Measurements from ENCODE around the gene TXNDC9. TPM values are rescaled to one million over a fixed set of nuclear protein-coding genes. Genes with fewer than 3 reads are reported as not detected.
A peak's percentile ranks its signal among the peaks of the same experiment; 100 is the strongest.
"Not testable (repeated sequence)": the region's sequence is repeated elsewhere in the genome, so short reads cannot be mapped to it uniquely, and the experiment has no call there.

TXNDC9 gene
- 89.8 TPM for total RNA-seq (ENCODE audit: insufficient read depth, low replicate concordance)

DNA sequence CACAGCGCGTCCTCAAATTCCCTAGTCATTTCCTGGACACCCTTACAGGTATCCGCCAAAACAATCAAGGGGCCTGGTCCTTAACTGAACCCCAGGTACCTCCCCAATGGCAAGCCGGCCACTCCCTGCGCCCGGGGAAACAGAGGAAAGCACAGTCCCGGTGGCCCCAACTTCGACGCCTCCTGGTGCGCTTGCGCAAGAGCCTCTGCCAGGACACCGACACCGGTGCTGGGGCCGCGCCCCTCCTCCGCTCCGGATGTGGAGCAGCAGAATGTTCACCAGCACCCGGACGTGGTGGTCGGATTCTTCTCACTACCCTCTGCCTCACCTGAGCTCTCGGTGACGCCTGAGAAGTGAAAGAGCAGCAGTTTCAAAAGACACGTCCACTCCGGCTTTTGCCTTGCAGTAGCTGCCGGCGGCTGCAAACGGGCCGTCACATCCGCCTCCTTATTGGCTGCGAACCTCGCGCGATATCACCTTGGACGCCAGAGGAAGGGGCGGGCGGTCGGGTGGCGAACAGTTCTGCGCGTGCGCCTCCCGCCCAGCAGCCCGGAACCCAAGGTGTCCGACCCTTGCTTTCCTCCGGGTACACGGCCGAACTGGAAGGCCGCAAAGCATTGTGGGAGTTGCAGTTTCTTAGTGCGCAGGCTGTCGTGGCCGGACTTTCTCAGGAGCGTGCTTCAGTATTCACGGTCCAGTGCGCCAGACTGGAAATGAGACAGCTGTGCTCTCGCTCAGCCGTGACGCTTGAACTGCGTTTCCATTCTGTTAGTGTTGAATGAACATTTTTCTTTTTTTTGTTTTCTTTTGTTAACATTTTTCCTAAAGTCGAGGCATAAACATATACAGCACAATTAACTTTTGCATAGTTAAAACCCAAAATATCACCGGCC is at the start of gene TXNDC9:
TSS of gene TXNDC9 (minus strand) at position 423 of the 893 bp plus-strand sequence. CDS start 3,123 bp downstream, outside the sequence.
- peak; percentile 100 for DNase-seq (ENCODE audit: low spot score)

DNA sequence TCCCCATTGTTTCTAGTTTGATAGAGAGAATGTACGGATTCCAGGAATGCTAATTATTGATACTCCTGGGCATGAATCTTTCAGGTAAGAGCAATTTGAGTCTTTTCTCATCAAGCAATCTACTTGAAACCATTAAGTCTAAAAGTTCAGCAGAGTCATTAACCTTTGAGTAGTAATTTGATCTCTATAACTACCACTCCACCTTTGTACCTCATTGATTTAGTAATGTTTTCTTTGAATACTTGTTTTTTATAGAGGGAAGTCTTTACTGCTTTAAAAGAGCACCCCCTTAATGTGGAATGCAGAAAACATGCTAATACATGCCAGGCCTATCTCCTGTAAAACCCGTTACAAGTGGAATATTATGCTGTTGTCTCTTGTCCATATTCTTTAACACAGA is 46.0 kb upstream of the TXNDC9 start:
- no peak for DNase-seq (ENCODE audit: low spot score)

DNA sequence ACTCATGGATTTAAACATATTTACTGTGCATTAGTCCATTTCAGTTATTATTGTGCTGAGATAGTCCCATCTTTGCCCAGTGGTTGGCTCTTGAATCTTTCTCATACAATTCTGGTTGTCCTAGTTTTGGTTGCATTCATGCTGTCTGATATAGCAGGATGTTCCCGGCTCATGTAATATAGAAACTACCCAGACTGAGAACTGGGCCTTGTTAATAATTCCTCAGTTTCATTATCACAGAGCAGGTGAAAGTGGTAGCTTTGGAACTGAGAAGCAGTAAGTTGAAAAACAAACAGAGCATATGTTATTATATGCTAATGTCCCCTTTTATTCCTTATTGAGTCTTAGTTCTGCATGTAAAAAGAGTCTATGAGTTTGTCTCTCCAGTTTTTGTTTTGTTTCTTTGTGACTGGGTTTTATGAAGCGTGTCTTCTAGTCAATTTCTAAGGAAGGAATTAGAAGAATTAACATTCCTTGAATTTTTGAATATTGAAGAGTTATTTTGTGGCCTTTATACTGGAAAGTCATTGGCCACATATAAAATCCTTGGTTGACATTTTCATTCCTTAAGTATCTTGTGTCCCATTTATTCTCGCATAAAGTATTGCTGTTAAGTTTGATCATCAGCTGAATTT is 44.4 kb upstream of the TXNDC9 start:
- no peak for DNase-seq (ENCODE audit: low spot score)

GRCh38 chr2:99377879-99378278 is 41.7 kb upstream of the TXNDC9 start:
- DNase-seq (ENCODE audit: low spot score): no peak

DNA sequence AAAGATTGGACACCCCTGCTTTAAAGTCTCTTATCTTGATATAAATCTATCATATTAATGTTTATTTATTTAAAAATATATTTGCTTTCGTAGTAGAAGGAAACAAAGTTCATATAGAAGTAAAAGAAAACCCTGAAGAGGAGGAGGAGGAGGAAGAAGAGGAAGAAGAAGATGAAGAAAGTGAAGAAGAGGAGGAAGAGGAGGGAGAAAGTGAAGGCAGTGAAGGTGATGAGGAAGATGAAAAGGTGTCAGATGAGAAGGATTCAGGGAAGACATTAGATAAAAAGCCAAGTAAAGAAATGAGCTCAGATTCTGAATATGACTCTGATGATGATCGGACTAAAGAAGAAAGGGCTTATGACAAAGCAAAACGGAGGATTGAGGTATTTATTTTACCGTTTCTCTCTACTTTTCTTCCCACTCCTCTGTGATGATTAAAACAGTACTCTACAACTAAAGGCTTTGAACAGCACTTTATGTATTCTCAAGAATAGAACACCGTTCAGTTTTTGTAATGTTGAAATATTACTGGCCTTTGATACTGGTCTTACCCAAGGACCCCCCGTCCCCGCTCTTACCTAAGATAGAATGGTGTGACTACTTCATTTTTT is 40.2 kb upstream of the TXNDC9 start:
- DNase-seq (ENCODE audit: low spot score): no peak

- DNase-seq (ENCODE audit: low spot score): no peak
Observed at GRCh38 chr2:99374747-99375146, 38.6 kb upstream of the TXNDC9 start.

DNA sequence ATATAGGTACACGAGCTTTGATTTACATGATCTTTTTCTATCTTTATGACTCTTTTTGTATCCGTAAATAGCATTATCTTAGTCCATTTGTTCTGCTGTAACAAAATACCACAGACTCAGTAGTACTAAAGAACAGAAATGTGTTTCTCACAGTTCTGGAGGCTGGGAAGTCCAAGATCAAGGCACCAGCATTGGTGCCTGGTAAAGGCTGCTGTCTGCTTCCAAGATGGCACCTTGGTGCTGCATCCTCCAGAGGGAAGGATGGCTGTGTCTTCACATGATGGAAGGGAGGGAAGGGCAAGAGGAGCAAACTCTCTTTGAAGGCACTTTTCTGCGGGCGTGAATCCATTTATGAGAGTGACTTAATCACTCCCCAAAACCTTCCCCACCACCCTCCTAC is 37.0 kb upstream of the TXNDC9 start:
- DNase-seq (ENCODE audit: low spot score): no peak

DNA sequence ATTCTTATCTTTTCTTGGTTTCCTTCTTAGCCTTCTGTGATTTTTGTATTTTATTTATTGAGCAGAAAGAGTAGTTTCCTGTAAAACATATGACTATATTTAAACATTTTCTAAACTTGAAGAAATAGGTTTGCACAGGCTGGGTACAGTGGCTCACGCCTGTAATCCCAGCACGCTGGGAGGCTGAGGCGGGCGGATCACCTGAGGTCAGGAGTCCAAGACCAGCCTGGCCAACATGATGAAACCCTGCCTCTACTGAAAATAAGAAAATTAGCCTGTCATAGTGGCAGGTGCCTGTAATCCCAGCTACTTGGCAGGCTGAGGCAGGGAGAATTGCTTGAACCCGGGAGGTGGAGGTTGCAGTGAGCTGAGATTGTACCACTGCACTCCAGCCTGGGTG is 32.7 kb upstream of the TXNDC9 start:
- not testable (repeated sequence) for DNase-seq (ENCODE audit: low spot score)

DNA sequence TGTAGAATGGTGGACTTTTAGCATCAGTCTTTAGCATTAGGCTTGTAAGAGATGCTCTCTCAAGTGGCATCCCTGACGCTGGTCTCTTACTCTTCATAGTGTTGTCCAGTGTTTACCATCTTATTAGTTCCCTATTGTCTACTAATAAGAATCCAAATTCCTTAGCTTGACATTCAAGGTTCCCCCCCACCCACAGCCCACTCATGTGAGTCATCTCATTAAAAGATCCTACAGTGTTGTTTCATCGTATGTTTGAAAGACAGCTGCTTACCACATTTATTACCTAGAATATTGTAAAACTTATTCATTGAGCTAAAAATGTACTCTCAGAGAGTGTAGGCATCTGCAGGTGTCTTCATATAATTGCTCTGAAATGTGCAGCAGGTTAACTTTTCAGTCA is 29.5 kb upstream of the TXNDC9 start:
- DNase-seq (ENCODE audit: low spot score): no peak

DNA sequence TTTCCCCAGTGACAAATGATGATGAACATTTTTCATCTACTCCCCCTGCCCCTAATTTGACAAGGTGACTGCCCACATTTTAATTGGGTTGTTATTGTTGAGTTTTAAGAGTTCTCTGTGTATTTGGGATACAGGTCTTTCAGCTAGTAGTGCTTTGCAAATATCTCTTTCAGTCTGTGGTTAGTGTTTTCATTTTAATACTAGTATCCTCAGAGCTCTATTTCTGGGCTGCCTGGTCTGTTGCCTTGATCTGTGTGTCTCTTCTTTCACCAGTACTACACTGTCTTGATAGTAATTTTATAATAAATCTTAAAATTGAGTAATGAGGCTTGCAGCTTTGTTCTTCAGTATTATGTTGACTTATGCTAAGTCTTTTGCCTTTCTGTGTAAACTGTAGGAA is 20.7 kb upstream of the TXNDC9 start:
- DNase-seq (ENCODE audit: low spot score): no peak

DNA sequence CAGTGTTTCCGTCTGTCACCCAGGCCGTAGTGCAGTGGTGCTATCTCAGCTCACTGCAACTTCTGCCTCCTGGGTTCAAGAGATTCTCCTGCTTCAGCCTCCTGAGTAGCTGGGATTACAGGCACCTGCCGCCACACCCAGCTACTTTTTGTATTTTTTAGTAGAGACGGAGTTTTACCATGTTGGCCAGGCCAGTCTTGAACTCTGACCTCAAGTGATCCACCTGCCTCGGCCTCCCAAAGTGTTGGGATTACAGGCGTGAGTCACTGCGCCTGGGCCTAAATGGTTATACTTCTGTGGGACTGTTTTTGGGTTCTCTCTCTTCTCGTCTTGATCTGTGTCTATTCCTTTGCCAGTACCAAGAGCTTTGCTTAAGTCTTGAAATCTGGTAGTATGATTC is 18.7 kb upstream of the TXNDC9 start:
- DNase-seq (ENCODE audit: low spot score): not testable (repeated sequence)

GRCh38 chr2:99354070-99354469 is 17.9 kb upstream of the TXNDC9 start:
- DNase-seq (ENCODE audit: low spot score): no peak

- no peak for DNase-seq (ENCODE audit: low spot score)
Observed at GRCh38 chr2:99350194-99350593, 14.1 kb upstream of the TXNDC9 start.

- no peak for DNase-seq (ENCODE audit: low spot score)
Observed at GRCh38 chr2:99348173-99348572, 12.0 kb upstream of the TXNDC9 start.

GRCh38 chr2:99346218-99346617 is 10.1 kb upstream of the TXNDC9 start:
- no peak for DNase-seq (ENCODE audit: low spot score)

DNA sequence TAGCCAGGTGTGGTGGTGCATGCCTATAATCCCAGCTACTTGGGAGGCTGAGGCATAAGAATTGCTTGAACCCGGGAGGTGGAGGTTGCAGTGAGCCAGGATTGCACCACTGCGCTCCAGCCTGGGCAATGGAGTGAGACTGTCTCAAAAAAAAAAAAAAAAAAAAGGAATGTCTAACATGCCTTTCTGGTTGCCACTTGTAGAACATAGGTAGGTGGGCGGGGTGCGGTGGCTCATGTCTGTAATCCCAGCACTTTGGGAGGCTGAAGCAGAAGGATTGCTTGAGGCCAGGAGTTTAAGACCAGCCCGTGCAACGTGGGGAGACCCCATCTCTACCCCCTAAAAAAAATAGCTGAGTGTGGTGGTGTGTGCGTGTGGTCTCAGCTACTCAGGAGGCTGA is 9.3 kb upstream of the TXNDC9 start:
- not testable (repeated sequence) for DNase-seq (ENCODE audit: low spot score)

DNA sequence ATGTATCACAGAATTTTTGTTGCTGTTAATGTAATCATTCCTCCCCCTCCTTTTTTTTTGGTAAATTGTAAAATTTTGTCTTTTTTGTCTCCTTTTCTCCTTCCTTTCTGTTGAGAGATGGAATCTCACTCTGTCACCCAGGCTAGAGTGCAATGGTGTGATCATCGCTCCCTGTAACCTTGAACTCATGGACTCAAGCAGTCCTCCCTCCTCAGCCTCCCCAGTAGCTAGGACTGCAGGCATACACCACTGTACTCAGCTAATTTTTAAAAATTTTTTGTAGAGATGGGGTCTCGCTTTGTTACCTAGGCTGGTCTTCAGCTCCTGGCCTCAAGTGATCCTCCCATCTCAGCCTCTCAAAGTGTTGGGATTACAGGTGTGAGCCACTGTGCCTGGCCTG is 6.4 kb upstream of the TXNDC9 start:
- DNase-seq (ENCODE audit: low spot score): no peak

GRCh38 chr2:99340669-99341236 is 4.6 kb upstream of the TXNDC9 start:
- no peak for DNase-seq (ENCODE audit: low spot score)

- peak; percentile 7 for DNase-seq (ENCODE audit: low spot score)
Observed at GRCh38 chr2:99338029-99338585, 2.0 kb upstream of the TXNDC9 start.

DNA sequence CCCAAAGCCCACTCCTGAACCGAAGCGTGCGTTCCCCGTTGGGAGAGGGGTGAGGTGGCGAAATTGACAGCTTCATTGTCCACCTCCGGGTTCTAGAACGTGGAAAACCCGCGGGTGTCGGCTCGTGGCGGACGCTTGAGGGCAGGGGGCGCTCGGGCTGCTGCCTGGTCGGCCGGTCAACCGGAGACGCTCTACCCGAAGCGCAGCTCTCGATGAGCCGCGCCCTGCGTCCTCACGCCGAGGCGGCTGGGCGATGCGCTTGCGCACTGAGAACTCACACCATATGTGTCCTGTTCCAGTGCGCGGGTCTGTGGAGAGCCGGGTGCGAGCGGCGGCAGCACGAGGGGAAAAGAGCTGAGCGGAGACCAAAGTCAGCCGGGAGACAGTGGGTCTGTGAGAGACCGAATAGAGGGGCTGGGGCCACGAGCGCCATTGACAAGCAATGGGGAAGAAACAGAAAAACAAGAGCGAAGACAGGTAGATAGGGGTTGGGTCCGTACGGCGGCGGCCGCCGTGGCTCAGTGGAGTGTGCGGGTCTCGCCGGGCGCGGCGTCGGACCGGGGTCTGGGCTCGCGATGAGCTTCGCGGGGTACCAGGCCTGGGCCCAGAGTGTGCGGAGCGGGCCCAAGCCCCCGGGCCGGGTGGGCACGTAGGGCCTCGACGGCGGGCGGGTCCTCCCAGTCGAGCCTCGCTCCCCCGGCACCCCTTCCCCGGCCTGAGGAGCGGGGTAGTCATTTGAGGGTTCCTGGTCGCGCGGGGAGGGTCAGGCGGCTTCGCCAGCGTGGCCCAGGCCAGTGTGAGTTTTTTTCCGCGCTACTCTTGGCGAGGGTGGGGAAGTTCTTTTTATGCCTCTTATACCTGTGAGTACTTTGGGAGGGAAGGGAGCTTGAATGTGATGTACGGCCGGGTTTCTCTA is 1.2 kb upstream of the TXNDC9 start, which contains the start of gene EIF5B:
TSS of gene EIF5B (plus strand) at position 277 of the 916 bp plus-strand sequence. CDS start at position 443, 166 bp downstream.
- peak; percentile 98 for DNase-seq (ENCODE audit: low spot score)

DNA sequence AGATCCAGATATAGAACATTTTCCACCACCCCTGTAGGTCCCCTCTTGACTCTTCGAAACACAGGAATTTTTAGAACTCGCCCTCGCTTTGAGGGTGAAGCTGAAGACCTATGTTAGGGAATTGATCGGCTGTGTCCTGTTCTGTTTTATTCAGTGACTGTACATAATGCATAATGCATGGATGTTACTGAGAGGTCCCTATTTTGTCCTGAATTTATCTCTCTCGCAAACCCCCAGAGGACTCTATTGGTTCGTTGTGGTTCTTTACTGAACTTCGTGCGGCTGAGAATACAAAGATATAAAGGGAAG is 625 bp upstream of the TXNDC9 start:
- no peak for DNase-seq (ENCODE audit: low spot score)

Measured in umbilical cord (tissue), 2 donors.